Mammary epithelial cell (primary cell): ENCODE data around the gene APOE.

ENCODE experiments used
- CTCF ChIP-seq, 2 donors: IDR thresholded peaks in 1 of 2; conservative IDR thresholded peaks in 1 of 2; 2 replicates each; pipeline ENCODE4 v1.5.1; 2011 to 2012; ENCODE audit warnings: inconsistent platforms in 2 of 2, low read length in 2 of 2, mild to moderate bottlenecking in 2 of 2, control low read depth in 1 of 2, low read depth in 1 of 2; ENCODE audit not compliant: insufficient read depth in 1 of 2; ENCODE audit errors: extremely low read depth in 1 of 2
- EZH2 ChIP-seq: IDR thresholded peaks from 2 replicates; pipeline ENCODE4 v1.6.1; 2012; ENCODE audit warnings: low read length, inconsistent platforms, borderline replicate concordance

- TF ChIP-seq CTCF (conservative IDR thresholded peaks at IDR 0.05 in 1 of 2, IDR thresholded peaks at IDR 0.05 in 1 of 2; ENCODE audit: extremely low read depth in 1 of 2, insufficient read depth in 1 of 2, low read depth in 1 of 2, low read length in 2 of 2) (no peak), EZH2 (no peak)
These were observed 26.1 kb upstream of the APOE start for GRCh38 chr19:44879309-44880065.
